NCI-H2196 (cell line): ENCODE data around the gene ABITRAM.
"Not testable (repeated sequence)": the region's sequence is repeated elsewhere in the genome, so short reads cannot be mapped to it uniquely, and the experiment has no call there.

Experiments
- DNase-seq: peaks from one replicate; lab custom pipeline; 2025; ENCODE audit not compliant: unreplicated experiment; lab: John Stamatoyannopoulos, UW

ABITRAM gene

DNA sequence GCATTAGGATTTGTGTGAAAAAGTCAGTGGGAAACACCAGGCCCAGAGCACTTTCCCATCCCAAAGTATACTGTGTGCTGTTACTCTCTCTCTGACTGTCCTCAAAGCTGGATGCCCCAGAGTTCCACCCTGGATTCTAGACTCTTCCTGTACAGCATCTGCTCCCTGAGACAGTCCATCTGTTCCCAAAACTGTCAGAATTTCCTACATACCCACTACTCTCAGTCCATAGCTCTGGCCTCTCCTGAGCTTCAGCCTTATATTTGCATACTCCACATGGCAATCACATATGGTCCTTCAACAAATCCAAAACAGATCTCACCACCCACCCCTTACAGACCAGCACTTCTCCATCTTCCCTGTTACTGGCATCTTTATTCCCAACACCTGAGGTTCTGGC, 9.7 kb upstream of the ABITRAM start:
- DNase-seq, result no peak

GRCh38 chr9:108928386-108928785, 5.8 kb upstream of the ABITRAM start:
- DNase-seq, result no peak

DNA sequence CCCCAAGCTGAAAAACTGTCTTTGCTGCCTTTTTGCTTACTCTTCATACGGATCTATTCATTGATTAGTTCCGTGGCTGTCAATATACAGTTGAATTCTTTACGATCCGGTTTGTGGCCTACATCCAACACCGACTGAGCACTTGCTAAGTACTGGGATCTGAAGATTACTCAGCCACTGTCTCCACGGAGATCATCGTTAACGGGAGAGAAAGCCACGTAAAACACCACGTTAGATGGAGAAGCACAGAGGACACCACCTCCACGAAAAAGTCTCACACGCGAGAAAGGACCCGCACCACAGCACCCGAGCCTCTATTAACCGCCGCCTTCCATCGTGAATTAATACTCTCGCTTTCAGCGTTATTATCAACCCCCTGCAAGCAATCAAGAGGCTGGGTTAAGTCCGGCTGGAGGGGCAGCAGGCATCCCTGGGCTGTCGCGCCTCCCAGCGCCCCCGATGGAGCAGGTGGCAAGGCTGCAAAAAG, 926 bp upstream of the ABITRAM start:
- DNase-seq, result no peak

DNA sequence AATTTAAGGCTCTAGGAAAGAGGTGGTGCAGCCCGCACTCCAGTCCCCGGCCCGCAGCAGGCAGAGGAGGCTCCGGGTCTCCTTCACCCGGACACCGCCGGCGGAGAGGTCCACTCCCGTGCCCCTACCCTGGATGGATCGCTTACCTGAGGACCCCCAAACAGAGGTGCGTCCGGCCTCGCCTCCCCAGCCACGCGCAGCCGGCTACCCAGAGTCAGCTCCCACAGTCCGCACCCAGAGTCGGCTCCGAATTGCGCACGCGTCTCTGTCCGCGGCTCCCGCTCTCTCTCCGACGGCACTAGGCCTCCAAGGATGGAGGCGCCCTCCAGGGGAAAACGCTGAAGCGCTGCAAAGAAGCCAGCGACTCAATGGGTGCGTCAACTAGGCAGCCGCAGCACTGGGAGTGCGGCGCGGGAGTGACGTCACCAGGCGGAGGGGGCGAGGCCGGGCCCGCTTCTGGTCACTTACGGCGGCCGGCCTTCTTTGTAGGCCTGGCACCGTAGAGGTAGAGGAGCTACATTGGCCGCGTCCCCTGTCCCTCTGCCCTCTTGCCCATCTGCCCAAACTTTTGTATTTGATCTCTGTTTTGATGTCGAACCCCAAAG, 380 bp upstream of the ABITRAM start, which contains the start of gene ELP1:
TSS of gene ELP1 (minus strand) at position 407 of the 605 bp plus-strand sequence. CDS start 2,978 bp downstream, outside the sequence.
- peak; percentile 93 for DNase-seq

- no peak for DNase-seq
Observed at GRCh38 chr9:108937561-108938305, 3.5 kb downstream of the ABITRAM start.

DNA sequence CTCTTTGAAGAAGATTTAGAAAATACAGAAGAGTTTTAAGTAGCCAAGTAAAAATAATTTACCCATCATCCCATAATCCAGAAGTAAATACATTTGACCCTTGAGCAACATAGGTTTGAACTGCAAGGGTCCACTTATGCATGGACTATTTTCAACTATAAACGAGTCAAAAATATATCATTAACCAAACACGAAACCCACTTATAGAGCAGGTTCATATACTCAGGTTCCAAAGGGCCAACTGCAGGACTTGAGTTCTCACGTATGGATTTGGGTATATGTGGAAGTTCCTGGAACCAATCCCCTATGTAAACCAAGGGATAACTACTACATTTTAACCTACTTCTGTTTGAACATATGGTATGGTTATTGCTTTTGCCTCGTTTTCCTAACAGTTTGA, 5.8 kb downstream of the ABITRAM start:
- no peak for DNase-seq

DNA sequence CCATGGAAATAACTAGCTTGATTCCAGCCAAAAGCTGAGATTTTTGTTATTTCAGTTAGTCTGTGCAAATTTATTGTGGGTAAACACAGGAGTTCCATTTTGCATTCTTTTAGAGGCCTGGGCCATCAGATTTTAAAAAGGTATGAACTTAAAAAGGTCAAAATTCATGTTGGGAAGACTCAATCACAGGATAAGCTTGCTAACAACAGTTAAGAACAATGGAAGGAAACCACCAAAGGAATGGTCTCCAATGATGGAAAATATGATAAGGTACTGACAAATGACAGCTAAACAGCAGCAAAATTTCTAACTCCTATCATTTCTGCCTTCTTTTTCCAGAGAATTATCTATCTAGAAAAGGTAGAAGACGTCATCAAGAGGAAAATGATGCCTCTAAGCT, 16.0 kb downstream of the ABITRAM start:
- no peak for DNase-seq

DNA sequence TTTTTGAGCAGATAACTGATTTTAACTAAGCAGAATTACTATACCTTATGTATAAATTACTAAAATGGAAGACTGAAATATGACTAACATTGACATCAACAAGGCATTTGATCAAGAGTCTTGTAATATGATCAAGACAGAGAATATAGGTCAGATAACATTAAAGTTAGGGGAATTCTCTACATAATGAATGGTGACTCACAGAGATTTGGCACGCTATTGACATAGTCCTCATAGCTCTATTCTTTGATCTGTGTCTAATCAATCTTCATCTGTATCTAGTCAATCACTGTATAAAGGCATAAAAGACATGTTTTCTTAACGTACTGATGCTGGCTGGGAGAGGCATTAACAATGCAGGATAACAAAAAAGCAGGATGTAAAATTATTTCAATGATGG, 17.4 kb downstream of the ABITRAM start:
- no peak for DNase-seq

GRCh38 chr9:108953983-108954574, 19.9 kb downstream of the ABITRAM start:
- DNase-seq, result peak; percentile 58

DNA sequence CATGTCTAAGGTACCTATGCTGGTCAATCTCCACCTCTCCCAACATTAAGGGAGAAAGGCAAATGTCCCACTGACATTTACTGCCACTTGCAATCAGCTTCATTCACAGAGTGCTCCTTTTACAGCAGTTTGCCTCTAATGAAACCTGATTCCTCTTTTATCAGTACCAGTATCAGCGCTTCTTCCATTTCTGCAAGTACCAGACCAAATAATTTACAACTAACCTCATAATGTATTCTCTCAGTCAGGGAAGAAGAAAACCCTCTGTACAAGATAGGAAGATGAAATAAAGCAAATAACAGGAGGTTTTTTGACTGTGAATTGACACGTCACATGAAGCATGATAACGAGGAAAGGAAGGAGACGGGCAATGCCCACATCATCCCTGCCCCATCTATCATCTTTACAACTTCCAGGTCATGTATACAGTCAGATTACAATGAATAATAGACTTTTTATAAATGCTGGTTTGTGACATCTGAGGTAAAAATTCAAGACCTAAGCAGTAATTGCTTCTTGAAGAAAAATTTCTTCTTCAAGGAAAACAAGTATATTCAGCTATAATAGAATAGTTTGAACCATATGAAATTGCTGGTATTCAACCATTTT, 21.9 kb downstream of the ABITRAM start:
- peak; percentile 24 for DNase-seq

DNA sequence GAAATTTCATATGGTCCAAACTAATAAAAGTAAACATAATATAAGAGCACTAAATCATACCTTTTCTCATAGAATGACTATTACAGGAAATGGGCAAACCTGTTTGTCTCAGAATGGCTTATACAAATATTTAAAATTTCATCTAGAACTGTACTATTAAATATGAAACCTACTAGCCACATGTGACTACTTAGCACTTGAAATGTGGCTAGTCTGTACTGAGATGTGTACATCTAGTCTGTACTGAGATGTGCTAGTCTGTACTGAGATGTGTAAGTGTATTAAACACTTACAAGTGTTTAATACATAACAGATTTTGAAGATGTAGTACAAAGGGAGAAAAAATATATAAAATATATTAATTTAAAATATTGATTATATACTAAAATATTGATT, 22.4 kb downstream of the ABITRAM start:
- DNase-seq, result peak; percentile 11

GRCh38 chr9:108960331-108960730, 26.1 kb downstream of the ABITRAM start:
- no peak for DNase-seq

GRCh38 chr9:108961151-108961550, 27.0 kb downstream of the ABITRAM start:
- no peak for DNase-seq

GRCh38 chr9:108963459-108964143, 29.4 kb downstream of the ABITRAM start:
- DNase-seq, result no peak

- DNase-seq, result no peak
Observed at GRCh38 chr9:108967916-108968315, 33.7 kb downstream of the ABITRAM start.

DNA sequence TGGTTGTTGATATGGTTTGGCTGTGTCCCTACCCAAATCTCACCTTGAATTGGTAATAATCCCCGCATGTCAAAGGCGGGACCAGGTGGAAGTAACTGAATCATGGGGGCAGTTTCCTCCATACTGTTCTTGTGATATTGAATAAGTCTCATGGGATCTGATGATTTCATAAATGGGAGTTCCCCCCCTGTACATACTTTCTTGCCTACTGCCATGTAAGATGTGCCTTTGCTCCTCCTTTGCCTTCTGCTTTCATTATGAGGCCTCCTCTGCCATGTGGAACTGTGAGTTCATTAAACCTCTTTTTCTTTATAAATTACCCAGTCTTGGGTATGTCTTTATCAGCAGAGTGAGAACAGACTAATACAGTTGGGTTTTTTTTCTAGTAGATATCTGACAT, 37.2 kb downstream of the ABITRAM start:
- not testable (repeated sequence) for DNase-seq

GRCh38 chr9:108972186-108972585, 38.0 kb downstream of the ABITRAM start:
- no peak for DNase-seq

- no peak for DNase-seq
Observed at GRCh38 chr9:108972626-108973209, 38.5 kb downstream of the ABITRAM start.

GRCh38 chr9:108973895-108974294, 39.7 kb downstream of the ABITRAM start:
- DNase-seq, result no peak

DNA sequence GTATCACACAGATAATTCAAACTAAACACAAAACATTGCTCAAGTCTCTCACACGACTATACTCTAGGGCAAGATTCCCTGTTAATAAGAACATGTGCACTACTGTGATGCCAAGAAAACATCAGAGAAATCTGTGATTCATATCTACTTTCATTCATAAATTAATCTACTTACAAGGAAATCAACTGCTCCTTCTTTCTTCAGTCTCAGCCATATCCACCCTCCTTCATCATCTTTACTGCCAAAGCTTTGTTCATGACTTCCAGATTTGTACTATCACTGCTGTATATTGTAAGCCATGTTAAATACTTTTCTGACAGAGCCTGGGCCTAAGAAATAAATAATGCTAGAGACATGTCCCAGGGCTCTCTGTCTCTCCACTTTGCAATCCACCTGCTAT, 44.0 kb downstream of the ABITRAM start:
- DNase-seq, result no peak

DNA sequence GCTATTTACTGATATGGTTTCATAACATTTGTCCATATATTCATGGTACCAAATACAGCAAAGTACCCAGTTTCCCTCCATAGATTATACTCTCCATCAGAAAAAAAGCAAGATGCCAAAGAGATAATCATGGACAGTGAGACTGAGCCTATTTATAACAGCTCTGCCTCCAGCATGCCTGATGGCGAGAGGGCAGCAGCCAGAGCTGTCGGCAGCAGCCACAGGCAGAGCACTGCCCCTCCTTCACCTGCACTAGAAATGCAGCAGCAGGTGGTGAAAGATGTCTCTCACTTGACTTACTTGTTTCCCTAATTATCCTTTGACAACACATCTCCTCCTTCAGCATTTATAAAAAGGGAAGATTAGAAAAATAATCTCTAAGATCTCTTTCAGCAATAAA, 46.7 kb downstream of the ABITRAM start:
- DNase-seq, result no peak
